HG02798 (cell line): Measurements from ENCODE around the gene ADPRS.

Experiments
- ATAC-seq: cut with Tn5 transposase; IDR thresholded peaks from one replicate; pipeline ENCODE4 v1.9.1; 2021; ENCODE audit warnings: mild to moderate bottlenecking; ENCODE audit not compliant: unreplicated experiment, poor library complexity

Gene ADPRS

GRCh38 chr1:36087233-36088123 lies 1.2 kb upstream of the ADPRS start:
- ATAC-seq = no peak

- no peak for ATAC-seq
These were observed 471 bp upstream of the ADPRS start for GRCh38 chr1:36088265-36088576.

- ATAC-seq = no peak
These were observed 865 bp downstream of the ADPRS start for GRCh38 chr1:36089393-36090121.

GRCh38 chr1:36091141-36091540 lies 2.4 kb downstream of the ADPRS start:
- no peak for ATAC-seq

- ATAC-seq = no peak
These were observed 3.0 kb downstream of the ADPRS start for GRCh38 chr1:36091698-36092097.

- ATAC-seq = no peak
These were observed 3.6 kb downstream of the ADPRS start for GRCh38 chr1:36092166-36092797.

GRCh38 chr1:36092798-36093185 lies 4.1 kb downstream of the ADPRS start:
- no peak for ATAC-seq

GRCh38 chr1:36093226-36093625 lies 4.5 kb downstream of the ADPRS start:
- no peak for ATAC-seq

GRCh38 chr1:36093929-36094328 lies 5.2 kb downstream of the ADPRS start:
- no peak for ATAC-seq

GRCh38 chr1:36094621-36095061 lies 5.9 kb downstream of the ADPRS start:
- no peak for ATAC-seq

- ATAC-seq = no peak
These were observed 7.2 kb downstream of the ADPRS start for GRCh38 chr1:36095760-36096405.

GRCh38 chr1:36096500-36097432 lies 8.1 kb downstream of the ADPRS start:
- ATAC-seq = no peak

GRCh38 chr1:36097693-36098585 lies 9.2 kb downstream of the ADPRS start:
- no peak for ATAC-seq

- ATAC-seq = no peak
These were observed 10.1 kb downstream of the ADPRS start for GRCh38 chr1:36098650-36099365.

GRCh38 chr1:36099681-36100341 lies 11.1 kb downstream of the ADPRS start:
- ATAC-seq = no peak

GRCh38 chr1:36100376-36100775 lies 11.7 kb downstream of the ADPRS start:
- no peak for ATAC-seq

GRCh38 chr1:36101546-36101945 lies 12.9 kb downstream of the ADPRS start:
- ATAC-seq = no peak

GRCh38 chr1:36106269-36106668 lies 17.6 kb downstream of the ADPRS start:
- no peak for ATAC-seq
